ENCODE measurements around the gene SERPINA9.
"Not testable (repeated sequence)": the region's sequence is repeated elsewhere in the genome, so short reads cannot be mapped to it uniquely, and the experiment has no call there.

SERPINA9 gene

GRCh38 chr14:94486883-94487282, 10.9 kb upstream of the SERPINA9 start:
- no peak for DNase-seq (ENCODE audit: low read depth in 2 of 2)

GRCh38 chr14:94485944-94486841, 10.2 kb upstream of the SERPINA9 start:
- peak; percentile 9 to 51 for DNase-seq (ENCODE audit: low read depth in 2 of 2)

- no peak for DNase-seq (ENCODE audit: low read depth in 2 of 2)
These were observed 8.5 kb upstream of the SERPINA9 start for GRCh38 chr14:94484481-94484880.

- DNase-seq (ENCODE audit: low read depth in 2 of 2) = no peak
These were observed 7.8 kb upstream of the SERPINA9 start for GRCh38 chr14:94483729-94484275.

GRCh38 chr14:94483071-94483451, 7.1 kb upstream of the SERPINA9 start:
- DNase-seq (ENCODE audit: low read depth in 2 of 2) = no peak

- DNase-seq (ENCODE audit: low read depth in 2 of 2) = not testable (repeated sequence)
These were observed 6.4 kb upstream of the SERPINA9 start for GRCh38 chr14:94482132-94483070.

- no peak for DNase-seq (ENCODE audit: low read depth in 2 of 2)
These were observed 5.6 kb upstream of the SERPINA9 start for GRCh38 chr14:94481468-94482131.

- DNase-seq (ENCODE audit: low read depth in 2 of 2) = no peak
These were observed 4.8 kb upstream of the SERPINA9 start for GRCh38 chr14:94480809-94481208.

- no peak for DNase-seq (ENCODE audit: low read depth in 2 of 2)
These were observed 2.4 kb upstream of the SERPINA9 start for GRCh38 chr14:94478420-94478819.

GRCh38 chr14:94474581-94475031, 1.4 kb downstream of the SERPINA9 start:
- no peak for DNase-seq (ENCODE audit: low read depth in 2 of 2)

- DNase-seq (ENCODE audit: low read depth in 2 of 2) = no peak
These were observed 2.2 kb downstream of the SERPINA9 start for GRCh38 chr14:94473666-94474410.

GRCh38 chr14:94472842-94473241, 3.2 kb downstream of the SERPINA9 start:
- DNase-seq (ENCODE audit: low read depth in 2 of 2) = no peak

- DNase-seq (ENCODE audit: low read depth in 2 of 2) = no peak
These were observed 5.0 kb downstream of the SERPINA9 start for GRCh38 chr14:94471045-94471444.

- no peak for DNase-seq (ENCODE audit: low read depth in 2 of 2)
These were observed 5.7 kb downstream of the SERPINA9 start for GRCh38 chr14:94470311-94470710.

- DNase-seq (ENCODE audit: low read depth in 2 of 2) = no peak
These were observed 6.7 kb downstream of the SERPINA9 start for GRCh38 chr14:94469261-94469660.

GRCh38 chr14:94467728-94468520, 8.1 kb downstream of the SERPINA9 start:
- DNase-seq (ENCODE audit: low read depth in 2 of 2) = no peak

GRCh38 chr14:94466706-94467370, 9.2 kb downstream of the SERPINA9 start:
- no peak for DNase-seq (ENCODE audit: low read depth in 2 of 2)

- DNase-seq (ENCODE audit: low read depth in 2 of 2) = no peak
These were observed 11.0 kb downstream of the SERPINA9 start for GRCh38 chr14:94465042-94465441.

GRCh38 chr14:94464290-94464689, 11.7 kb downstream of the SERPINA9 start:
- no peak for DNase-seq (ENCODE audit: low read depth in 2 of 2)

Measured in stimulated activated CD4-positive, alpha-beta T cell treated with anti-CD3 and anti-CD28 coated beads, Interleukin-4, amount 100 ng/mL, for 48 hours (primary cell).